ENCODE results near the gene SELE.

The SELE gene

DNA sequence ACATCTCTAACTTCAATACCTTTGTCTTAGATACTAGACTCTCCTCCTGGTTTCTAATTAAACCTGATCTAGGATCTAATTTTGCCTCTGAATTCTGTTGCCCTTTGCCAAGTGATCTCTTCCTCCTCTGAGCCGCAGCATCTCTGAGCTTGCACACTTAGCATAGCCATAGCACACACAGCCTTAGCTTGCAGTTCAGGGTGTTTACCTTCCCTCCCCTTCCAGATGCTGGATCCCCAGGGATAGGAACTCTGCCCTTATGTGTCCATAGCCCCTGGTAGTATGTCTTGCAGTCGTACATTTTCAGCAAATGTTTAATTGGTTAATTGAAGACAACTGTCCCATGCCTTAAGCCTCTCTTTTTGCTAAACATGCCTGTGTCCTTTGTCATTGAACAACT is 52.7 kb downstream of the SELE start:
- DNase-seq, result no peak

- DNase-seq, result no peak
Measured at GRCh38 chr1:169680377-169681019, 53.4 kb downstream of the SELE start.

GRCh38 chr1:169679692-169680091 is 54.2 kb downstream of the SELE start:
- no peak for DNase-seq

DNA sequence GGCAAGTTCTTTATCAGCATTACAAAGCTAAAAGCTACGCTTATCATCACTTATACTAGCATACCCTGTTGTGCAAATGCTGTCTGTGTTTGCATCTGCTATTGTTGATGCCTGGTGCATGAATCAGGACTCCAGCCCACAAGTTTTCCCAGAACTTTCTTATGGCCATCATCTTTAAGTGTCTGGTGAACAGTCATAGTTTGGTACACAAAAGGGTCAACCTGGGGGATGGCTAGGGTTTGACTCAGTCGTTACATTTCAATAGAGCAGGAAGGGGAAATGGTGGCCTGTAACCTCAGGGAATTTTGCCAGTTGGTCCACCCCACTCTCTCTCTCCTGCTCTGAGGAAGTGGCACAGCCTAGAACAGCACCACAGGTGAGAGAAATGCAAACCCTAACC is 57.9 kb downstream of the SELE start:
- DNase-seq, result no peak
